Muscle of arm (tissue), 12 donors: ENCODE results near the gene NANOG. TPM values are rescaled to one million over a fixed set of nuclear protein-coding genes. Genes with fewer than 3 reads are reported as not detected.
"Not testable (repeated sequence)": the region's sequence is repeated elsewhere in the genome, so short reads cannot be mapped to it uniquely, and the experiment has no call there.

Source experiments
- DNase-seq: peaks from one replicate; pipeline ENCODE4 v3.0.0-alpha.2; 2013
- polyA plus RNA-seq, 12 donors: library from polyadenylated mRNA; unstranded; fragments of 120-200 nt; gene quantifications; one replicate each; pipeline ENCODE4 v1.2.1, GENCODE V29; 2013; ENCODE audit not compliant: insufficient read length in 12 of 12

Gene NANOG
- polyA plus RNA-seq, 12 donors: 0.08 to 0.65 (median 0.36) TPM; not detected in 3

GRCh38 chr12:7801460-7801859 is 12.3 kb downstream of the NANOG start:
- no peak for DNase-seq

- DNase-seq: not testable (repeated sequence)
These were observed 17.1 kb downstream of the NANOG start for GRCh38 chr12:7806319-7806718.

- DNase-seq: peak; percentile 46
These were observed 17.8 kb downstream of the NANOG start for GRCh38 chr12:7806863-7807487.

- not testable (repeated sequence) for DNase-seq
These were observed 36.6 kb downstream of the NANOG start for GRCh38 chr12:7825754-7826153.

GRCh38 chr12:7829737-7830136 is 40.5 kb downstream of the NANOG start:
- not testable (repeated sequence) for DNase-seq

- DNase-seq: no peak
These were observed 43.0 kb downstream of the NANOG start for GRCh38 chr12:7832059-7832696.

GRCh38 chr12:7833201-7833600 is 44.0 kb downstream of the NANOG start:
- DNase-seq: not testable (repeated sequence)

GRCh38 chr12:7833831-7834230 is 44.6 kb downstream of the NANOG start:
- no peak for DNase-seq

- DNase-seq: no peak
These were observed 45.5 kb downstream of the NANOG start for GRCh38 chr12:7834701-7835100.

- no peak for DNase-seq
These were observed 45.9 kb downstream of the NANOG start for GRCh38 chr12:7835116-7835515.

- DNase-seq: no peak
These were observed 46.6 kb downstream of the NANOG start for GRCh38 chr12:7835766-7836165.

GRCh38 chr12:7837366-7837765 is 48.2 kb downstream of the NANOG start:
- no peak for DNase-seq

- DNase-seq: not testable (repeated sequence)
These were observed 50.0 kb downstream of the NANOG start for GRCh38 chr12:7839226-7839625.

GRCh38 chr12:7839848-7840247 is 50.6 kb downstream of the NANOG start:
- not testable (repeated sequence) for DNase-seq

- not testable (repeated sequence) for DNase-seq
These were observed 53.2 kb downstream of the NANOG start for GRCh38 chr12:7842444-7842843.

GRCh38 chr12:7843149-7843548 is 53.9 kb downstream of the NANOG start:
- DNase-seq: not testable (repeated sequence)

GRCh38 chr12:7843583-7843982 is 54.4 kb downstream of the NANOG start:
- DNase-seq: not testable (repeated sequence)

- DNase-seq: no peak
These were observed 54.9 kb downstream of the NANOG start for GRCh38 chr12:7844116-7844515.

GRCh38 chr12:7847226-7848097 is 58.3 kb downstream of the NANOG start:
- DNase-seq: not testable (repeated sequence)

GRCh38 chr12:7848098-7848422 is 58.9 kb downstream of the NANOG start:
- not testable (repeated sequence) for DNase-seq
